ENCODE data around the gene EIF2D.
A peak's percentile ranks its signal among the peaks of the same experiment; 100 is the strongest.

EIF2D gene, protein sequence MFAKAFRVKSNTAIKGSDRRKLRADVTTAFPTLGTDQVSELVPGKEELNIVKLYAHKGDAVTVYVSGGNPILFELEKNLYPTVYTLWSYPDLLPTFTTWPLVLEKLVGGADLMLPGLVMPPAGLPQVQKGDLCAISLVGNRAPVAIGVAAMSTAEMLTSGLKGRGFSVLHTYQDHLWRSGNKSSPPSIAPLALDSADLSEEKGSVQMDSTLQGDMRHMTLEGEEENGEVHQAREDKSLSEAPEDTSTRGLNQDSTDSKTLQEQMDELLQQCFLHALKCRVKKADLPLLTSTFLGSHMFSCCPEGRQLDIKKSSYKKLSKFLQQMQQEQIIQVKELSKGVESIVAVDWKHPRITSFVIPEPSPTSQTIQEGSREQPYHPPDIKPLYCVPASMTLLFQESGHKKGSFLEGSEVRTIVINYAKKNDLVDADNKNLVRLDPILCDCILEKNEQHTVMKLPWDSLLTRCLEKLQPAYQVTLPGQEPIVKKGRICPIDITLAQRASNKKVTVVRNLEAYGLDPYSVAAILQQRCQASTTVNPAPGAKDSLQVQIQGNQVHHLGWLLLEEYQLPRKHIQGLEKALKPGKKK

GRCh38 chr1:206612129-206612876 is at the start of gene EIF2D:
TSS of gene EIF2D (minus strand) at chr1:206612465. CDS start at chr1:206612342, 123 bp downstream.
- H3K4me3 ChIP-seq (ENCODE audit: low read length): peak within 1 kb of the TSS; percentile 87
- no peak for TF ChIP-seq ZNF274 (IDR thresholded peaks at IDR 0.05; ENCODE audit: low read depth, low read length)

- no peak overlapping the region for H3K4me3 ChIP-seq (ENCODE audit: low read length)
- no peak for TF ChIP-seq ZNF274 (IDR thresholded peaks at IDR 0.05; ENCODE audit: low read depth, low read length)
Measured at GRCh38 chr1:206661161-206661820, 49.0 kb upstream of the EIF2D start.

- H3K4me3 ChIP-seq (ENCODE audit: low read length): no peak overlapping the region
- TF ChIP-seq ZNF274 (IDR thresholded peaks at IDR 0.05; ENCODE audit: low read depth, low read length): no peak
Measured at GRCh38 chr1:206660136-206660535, 47.9 kb upstream of the EIF2D start.

- no peak overlapping the region for H3K4me3 ChIP-seq (ENCODE audit: low read length)
- no peak for TF ChIP-seq ZNF274 (IDR thresholded peaks at IDR 0.05; ENCODE audit: low read depth, low read length)
Measured at GRCh38 chr1:206658981-206659273, 46.7 kb upstream of the EIF2D start.

- TF ChIP-seq ZNF274 (IDR thresholded peaks at IDR 0.05; ENCODE audit: low read depth, low read length): no peak
- H3K4me3 ChIP-seq (ENCODE audit: low read length): no peak overlapping the region
Measured at GRCh38 chr1:206658264-206658980, 46.2 kb upstream of the EIF2D start.

DNA sequence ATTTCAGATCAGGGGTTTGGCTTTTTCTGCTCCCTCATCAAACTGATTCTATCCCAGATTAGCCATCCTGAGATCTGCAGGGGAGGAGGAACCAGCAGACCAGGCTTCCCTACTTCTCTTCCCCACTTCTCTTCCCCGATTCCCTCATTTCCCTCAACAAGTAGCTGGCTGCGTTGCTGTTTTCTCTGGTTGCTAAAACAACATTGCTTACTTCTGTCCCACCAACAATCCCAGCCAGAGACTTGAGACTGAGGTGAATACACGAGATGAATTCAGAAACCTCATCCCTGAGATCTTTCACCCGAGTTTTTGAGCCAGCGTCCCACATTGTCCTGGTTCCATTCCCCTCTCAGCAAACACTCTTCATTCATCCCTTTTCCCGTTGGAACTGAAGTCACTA is 45.5 kb upstream of the EIF2D start:
- H3K4me3 ChIP-seq (ENCODE audit: low read length): no peak overlapping the region
- TF ChIP-seq ZNF274 (IDR thresholded peaks at IDR 0.05; ENCODE audit: low read depth, low read length): no peak

DNA sequence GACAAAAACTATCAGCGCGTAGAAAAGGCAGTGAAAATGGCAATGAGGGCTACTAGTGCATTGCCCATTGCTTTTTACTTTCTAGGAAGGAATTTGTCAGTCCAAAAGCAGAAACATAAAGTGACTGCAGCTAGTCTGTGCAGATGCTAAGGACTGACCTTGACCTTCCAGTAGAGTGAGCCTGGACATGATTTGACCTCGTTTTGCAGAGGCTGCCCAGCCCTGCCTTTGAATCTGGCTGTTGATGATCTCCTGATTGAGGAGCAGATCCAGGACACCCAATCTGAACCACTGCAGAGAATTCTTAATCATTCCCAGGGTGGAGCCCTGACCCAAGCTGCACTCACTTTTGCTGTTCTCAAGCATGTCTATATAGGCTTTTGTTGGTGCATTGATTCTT is 44.7 kb upstream of the EIF2D start:
- no peak for TF ChIP-seq ZNF274 (IDR thresholded peaks at IDR 0.05; ENCODE audit: low read depth, low read length)
- no peak overlapping the region for H3K4me3 ChIP-seq (ENCODE audit: low read length)

- no peak overlapping the region for H3K4me3 ChIP-seq (ENCODE audit: low read length)
- TF ChIP-seq ZNF274 (IDR thresholded peaks at IDR 0.05; ENCODE audit: low read depth, low read length): no peak
Measured at GRCh38 chr1:206655471-206655882, 43.2 kb upstream of the EIF2D start.

DNA sequence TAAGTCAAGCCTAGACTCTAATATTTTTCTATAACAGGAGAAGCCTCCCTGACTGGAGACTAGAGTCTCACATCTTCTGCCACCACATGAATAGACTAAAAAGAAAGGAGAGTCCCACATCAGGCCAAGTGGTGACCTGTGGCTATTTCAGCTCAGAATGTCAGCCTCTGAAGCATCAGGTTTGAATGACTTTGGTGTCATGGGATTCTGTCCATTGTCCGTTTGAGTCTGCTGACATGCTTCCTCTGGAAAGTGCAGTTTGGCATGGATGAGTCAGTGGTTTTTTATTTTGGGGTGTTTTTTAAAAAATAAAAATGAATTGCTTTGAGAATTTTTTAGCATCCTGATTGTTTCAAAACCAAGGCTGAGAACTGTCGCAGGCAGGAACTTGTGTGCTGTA is 42.6 kb upstream of the EIF2D start:
- H3K4me3 ChIP-seq (ENCODE audit: low read length): no peak overlapping the region
- no peak for TF ChIP-seq ZNF274 (IDR thresholded peaks at IDR 0.05; ENCODE audit: low read depth, low read length)

GRCh38 chr1:206653715-206654459 is 41.6 kb upstream of the EIF2D start:
- H3K4me3 ChIP-seq (ENCODE audit: low read length): no peak overlapping the region
- no peak for TF ChIP-seq ZNF274 (IDR thresholded peaks at IDR 0.05; ENCODE audit: low read depth, low read length)

DNA sequence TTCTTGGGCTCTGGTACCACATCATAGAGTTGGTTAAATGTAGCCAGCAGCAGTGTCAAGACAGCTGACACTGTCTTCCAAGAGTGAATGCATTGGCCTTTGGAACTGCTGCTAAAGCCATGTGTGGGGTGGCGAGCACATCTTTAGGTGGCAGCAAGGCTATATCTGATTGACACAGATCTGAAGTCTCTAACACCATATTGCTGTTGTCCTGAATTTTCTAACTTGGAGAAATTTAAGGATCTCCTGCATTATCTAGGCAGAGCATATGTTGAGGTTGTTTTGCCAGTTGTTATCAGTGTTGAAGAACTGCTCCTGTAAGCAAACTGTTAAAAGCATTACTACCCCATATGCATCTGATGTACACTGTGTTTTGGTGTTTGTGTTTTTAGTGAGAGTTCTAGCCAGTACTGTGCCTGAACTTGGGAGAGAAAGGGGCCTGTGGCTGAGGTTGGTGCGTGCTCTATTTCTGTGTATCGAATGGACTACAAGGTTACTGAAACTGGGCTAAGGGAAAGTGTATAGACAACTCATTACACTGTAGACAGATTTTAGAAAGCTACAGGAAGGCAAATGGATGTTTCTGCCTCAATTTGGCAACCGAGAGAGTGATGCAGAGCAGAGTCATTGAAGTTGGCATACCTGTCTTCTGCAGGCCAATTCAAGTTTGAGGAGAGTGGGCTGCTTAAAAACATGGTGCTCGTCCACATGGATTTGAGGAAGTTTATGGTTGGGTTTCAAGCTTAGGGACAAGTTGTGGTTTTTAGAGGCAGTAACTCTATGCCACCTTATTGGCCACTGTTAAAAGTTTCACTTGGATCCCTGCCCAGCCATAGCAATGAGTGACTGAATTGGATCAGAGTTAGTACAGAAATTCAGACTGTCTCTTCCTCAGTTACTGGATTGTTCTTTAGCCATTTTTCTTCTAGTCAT is 40.0 kb upstream of the EIF2D start:
- H3K4me3 ChIP-seq (ENCODE audit: low read length): no peak overlapping the region
- TF ChIP-seq ZNF274 (IDR thresholded peaks at IDR 0.05; ENCODE audit: low read depth, low read length): no peak

DNA sequence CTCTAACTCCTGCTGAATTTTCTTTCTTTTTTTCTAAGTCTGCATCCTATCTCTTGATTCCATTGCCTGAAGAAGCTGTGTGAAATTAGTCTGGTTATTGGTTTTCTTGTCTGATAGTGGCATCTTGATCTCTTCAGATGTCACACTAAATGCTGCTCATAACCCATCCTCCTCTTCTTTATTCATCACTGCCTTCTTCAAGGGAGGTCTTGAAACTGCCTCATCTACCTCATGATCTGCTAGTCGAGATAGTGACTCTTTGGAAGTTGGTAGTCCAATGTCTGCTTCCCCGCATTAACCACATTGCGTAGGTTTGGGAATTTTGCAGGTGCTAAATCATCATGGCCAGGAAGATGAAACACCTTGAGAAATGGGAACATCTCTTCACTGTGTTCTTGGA is 38.7 kb upstream of the EIF2D start:
- TF ChIP-seq ZNF274 (IDR thresholded peaks at IDR 0.05; ENCODE audit: low read depth, low read length): no peak
- no peak overlapping the region for H3K4me3 ChIP-seq (ENCODE audit: low read length)
